Esophagus squamous epithelium (tissue), 5 donors: Measurements from ENCODE around the gene OR2T4. TPM values are rescaled to one million over a fixed set of nuclear protein-coding genes. Genes with fewer than 3 reads are reported as not detected.

Source experiments
- DNase-seq: peaks from one replicate; lab custom pipeline; 2025; lab: John Stamatoyannopoulos, UW
- H3K27ac ChIP-seq, 4 donors: fragments of 200-600 bp; sonication (generic); one replicate each; pipeline ENCODE4 v1.5.1; 2016 to 2019; ENCODE audit warnings: mild to moderate bottlenecking in 1 of 4
- H3K27me3 ChIP-seq, 4 donors: fragments of 200-600 bp; sonication (generic); 1 replicate in 3 of 4; 2 replicates in 1 of 4; pipeline versions ENCODE4 v1.5.1 to v1.6.0; 2017 to 2021; ENCODE audit warnings: antibody characterized with exemption in 1 of 4
- H3K36me3 ChIP-seq, 3 donors: fragments of 200-600 bp; sonication (generic); one replicate each; pipeline ENCODE4 v1.5.1; 2016 to 2019
- H3K4me1 ChIP-seq, 3 donors: fragments of 200-600 bp; sonication (generic); one replicate each; pipeline ENCODE4 v1.5.1; 2017 to 2019
- H3K4me3 ChIP-seq, 4 donors: fragments of 200-600 bp; sonication (generic); 1 replicate in 3 of 4; 2 replicates in 1 of 4; pipeline ENCODE4 v1.5.1; 2016 to 2019; ENCODE audit warnings: mild to moderate bottlenecking in 2 of 4, moderate library complexity in 1 of 4
- H3K9me3 ChIP-seq, 3 donors: fragments of 200-600 bp; sonication (generic); one replicate each; pipeline ENCODE4 v1.5.1; 2016 to 2019
- CTCF ChIP-seq, 6 experiments: fragments of 450-650 bp in 4 of 6; fragments of 200-600 bp in 2 of 6; sonication (generic) in 2 of 6; IDR thresholded peaks; one replicate each; pipeline ENCODE4 v1.5.1; 2016 to 2019; ENCODE audit warnings: antibody characterized with exemption in 6 of 6, mild to moderate bottlenecking in 4 of 6, moderate library complexity in 4 of 6
- POLR2A ChIP-seq, 4 donors: fragments of 450-650 bp; IDR thresholded peaks; one replicate each; pipeline ENCODE4 v1.6.1; 2017; ENCODE audit warnings: antibody characterized with exemption in 4 of 4, mild to moderate bottlenecking in 4 of 4, moderate library complexity in 3 of 4
- WGBS, 2 donors: methylation state at CpG; one replicate each; pipeline ENCODE4 v1.1.5; 2018; 5-methylcytosine and 5-hydroxymethylcytosine counted together
- intact Hi-C: fragments of 100-400 bp; cut with DNase I; formaldehyde crosslinking; loops from one replicate; pipeline ENCODE4 v1.15.0; 2022
- total RNA-seq, 4 donors: library from RNA; depleted of rRNA; stranded (reverse); fragments of >200 nt; gene quantifications; one replicate each; pipeline ENCODE4 v1.1.0, GENCODE V29; 2016
- donor health status: DM: yes; HTN: yes; CAD: no.

OR2T4 gene
- total RNA-seq, 4 donors from 2014 or later, result not detected

GRCh38 chr1:248376916-248377315, 15.5 kb downstream of the OR2T4 start:
- intact Hi-C loops, result no loop called here
- no peaks in the 10 kb centered on the region for H3K4me1 ChIP-seq
- peaks cover 0 to 8% (median 0%) of the 10 kb centered on the region in 3 donors for H3K9me3 ChIP-seq
- H3K36me3 ChIP-seq, result no peaks in the 10 kb centered on the region
- no peak overlapping the region for H3K27ac ChIP-seq
- H3K4me3 ChIP-seq, result no peak overlapping the region
- no peak for TF ChIP-seq POLR2A (IDR thresholded peaks at IDR 0.05)
- no peak for TF ChIP-seq CTCF (IDR thresholded peaks at IDR 0.05)
- no peak for DNase-seq
- WGBS, 2 donors, result 34 to 53% methylated on average over 3 of the region's 3 CpGs
- no peaks in the 10 kb centered on the region for H3K27me3 ChIP-seq

- H3K27ac ChIP-seq, result no peak overlapping the region
- H3K27me3 ChIP-seq, result no peaks in the 10 kb centered on the region
- WGBS, 2 donors, result 84 to 89% methylated on average over 3 of the region's 3 CpGs
- TF ChIP-seq POLR2A (IDR thresholded peaks at IDR 0.05), result no peak
- TF ChIP-seq CTCF (IDR thresholded peaks at IDR 0.05), result no peak
- H3K4me3 ChIP-seq, result no peak overlapping the region
- intact Hi-C loops, result no loop called here
- no peaks in the 10 kb centered on the region for H3K4me1 ChIP-seq
- no peaks in the 10 kb centered on the region for H3K9me3 ChIP-seq
- no peaks in the 10 kb centered on the region for H3K36me3 ChIP-seq
- DNase-seq, result no peak
These were observed 19.4 kb downstream of the OR2T4 start for GRCh38 chr1:248380854-248381253.

- intact Hi-C loops, result no loop called here
- WGBS, 2 donors, result 52 to 60% methylated on average over 2 of the region's 2 CpGs
- no peak for DNase-seq
- Histone ChIP-seq H3K27ac (no peak overlapping the region), H3K27me3 (no peaks in the 10 kb centered on the region), H3K9me3 (no peaks in the 10 kb centered on the region), H3K36me3 (no peaks in the 10 kb centered on the region), H3K4me3 (no peak overlapping the region), H3K4me1 (no peaks in the 10 kb centered on the region)
- TF ChIP-seq POLR2A (IDR thresholded peaks at IDR 0.05), result no peak
- no peak for TF ChIP-seq CTCF (IDR thresholded peaks at IDR 0.05)
These were observed 27.0 kb downstream of the OR2T4 start for GRCh38 chr1:248388426-248388825.

- H3K27me3 ChIP-seq, result no peaks in the 10 kb centered on the region
- no peak for TF ChIP-seq CTCF (IDR thresholded peaks at IDR 0.05)
- TF ChIP-seq POLR2A (IDR thresholded peaks at IDR 0.05), result no peak
- WGBS, 2 donors, result 18 to 35% methylated on average over 2 of the region's 2 CpGs
- H3K27ac ChIP-seq, result no peak overlapping the region
- H3K4me1 ChIP-seq, result no peaks in the 10 kb centered on the region
- intact Hi-C loops, result no loop called here
- no peak for DNase-seq
- H3K9me3 ChIP-seq, result no peaks in the 10 kb centered on the region
- H3K36me3 ChIP-seq, result no peaks in the 10 kb centered on the region
- no peak overlapping the region for H3K4me3 ChIP-seq
These were observed 31.6 kb downstream of the OR2T4 start for GRCh38 chr1:248393050-248393449.

- Histone ChIP-seq H3K27ac (no peak within 1 kb of the TSS), H3K4me3 (no peak within 1 kb of the TSS), H3K9me3 (no peaks in the 10 kb centered on the region), H3K36me3 (no peaks in the 10 kb centered on the region), H3K27me3 (no peaks in the 10 kb centered on the region), H3K4me1 (no peaks in the 10 kb centered on the region)
- TF ChIP-seq POLR2A (IDR thresholded peaks at IDR 0.05), result no peak
- TF ChIP-seq CTCF (IDR thresholded peaks at IDR 0.05), result no peak
- intact Hi-C loops, result no loop called here
- 62 to 72% methylated on average over 3 of the region's 3 CpGs for WGBS, 2 donors
- DNase-seq, result no peak
These were observed 41.3 kb downstream of the OR2T4 start, which contains the start of gene OR2T1 for GRCh38 chr1:248402748-248403147. Gene OR2T1, plus strand, starts transcription at chr1:248403048. Its CDS starts 3,100 bp downstream, at chr1:248406148.
